Stimulated activated CD4-positive, alpha-beta T cell treated with anti-CD3 and anti-CD28 coated beads, Interleukin-4, amount 100 ng/mL, for 24 hours (primary cell): Measurements from ENCODE around the gene INKA1.
"Not testable (repeated sequence)": the region's sequence is repeated elsewhere in the genome, so short reads cannot be mapped to it uniquely, and the experiment has no call there.

Experiments
- DNase-seq: peaks from one replicate; pipeline ENCODE4 v3.0.0-alpha.2; 2020

INKA1 gene

DNA sequence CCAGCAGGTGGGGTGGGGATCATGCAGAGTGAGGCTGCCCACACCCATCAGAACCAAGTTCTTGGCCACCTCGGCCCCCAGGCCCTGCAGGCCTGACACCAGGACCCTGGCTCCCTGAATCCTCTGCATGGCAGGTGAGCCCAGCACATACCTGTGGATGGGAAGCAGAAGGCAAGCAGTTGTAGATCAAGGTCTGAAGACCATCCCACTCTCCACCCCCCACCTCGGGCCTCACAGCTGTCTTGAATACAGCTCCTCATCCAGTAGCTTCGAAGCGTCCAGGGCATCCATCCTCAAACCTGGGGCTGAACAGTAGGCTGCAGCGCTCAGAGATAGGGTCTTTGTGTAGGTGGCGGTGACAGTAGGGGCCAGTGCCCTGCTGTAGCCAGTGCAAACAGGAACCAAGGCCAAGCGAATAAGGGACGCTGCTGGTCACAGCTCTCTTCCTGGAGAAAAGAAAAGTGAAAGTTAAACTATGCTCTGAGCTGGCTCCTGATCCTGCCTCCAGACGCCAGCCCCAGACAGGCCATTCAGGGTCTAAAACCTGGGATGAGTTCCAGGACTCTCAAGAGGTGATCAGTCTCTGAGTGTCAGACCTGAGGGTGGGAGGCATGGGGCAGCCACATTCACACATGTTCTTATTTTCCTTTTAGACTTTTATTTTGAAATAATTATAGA is 10.6 kb downstream of the INKA1 start, which contains the start of gene UBA7:
Gene UBA7, minus strand, starts transcription at position 457 of the 678 bp plus-strand sequence. Its CDS starts 166 bp downstream, at position 291.
- peak; percentile 33 for DNase-seq

DNA sequence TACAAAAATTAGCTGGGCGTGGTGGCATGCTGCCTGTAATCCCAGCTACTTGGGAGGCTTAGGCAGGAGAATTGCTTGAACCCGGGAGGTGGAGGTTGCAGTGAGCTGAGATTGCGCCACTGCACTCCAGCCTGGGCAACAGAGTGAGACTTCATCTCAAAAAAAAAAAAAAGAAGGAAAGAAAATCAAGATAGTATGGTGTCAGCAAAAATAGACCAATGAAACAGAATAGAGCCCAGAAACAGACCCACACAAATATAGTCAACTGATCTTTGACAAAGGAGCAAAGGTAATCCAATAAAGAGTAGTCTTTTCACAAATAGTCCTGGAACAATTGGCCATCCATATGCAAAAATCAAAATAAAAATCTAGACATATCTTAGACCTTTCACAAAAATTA is 20.1 kb downstream of the INKA1 start:
- DNase-seq, result not testable (repeated sequence)

DNA sequence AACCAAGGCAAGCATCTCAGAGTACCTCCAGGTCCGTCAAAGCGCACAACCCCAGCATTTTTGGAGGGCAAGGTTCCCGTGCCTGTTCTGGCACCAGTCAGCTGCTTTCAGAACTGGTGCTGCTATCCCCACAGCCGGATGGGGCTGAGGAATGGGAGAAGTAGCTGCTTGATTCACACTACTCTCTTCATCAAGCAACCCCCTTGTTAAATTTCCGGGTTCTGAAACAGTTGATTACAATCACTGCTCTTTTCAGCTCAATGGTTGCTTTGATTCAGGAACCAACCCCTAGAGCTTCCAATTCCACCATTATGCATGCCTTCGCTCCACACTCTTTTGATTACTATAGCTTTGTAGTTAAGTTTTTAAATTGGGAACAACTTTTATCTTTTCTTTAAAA is 23.0 kb downstream of the INKA1 start:
- DNase-seq, result no peak

DNA sequence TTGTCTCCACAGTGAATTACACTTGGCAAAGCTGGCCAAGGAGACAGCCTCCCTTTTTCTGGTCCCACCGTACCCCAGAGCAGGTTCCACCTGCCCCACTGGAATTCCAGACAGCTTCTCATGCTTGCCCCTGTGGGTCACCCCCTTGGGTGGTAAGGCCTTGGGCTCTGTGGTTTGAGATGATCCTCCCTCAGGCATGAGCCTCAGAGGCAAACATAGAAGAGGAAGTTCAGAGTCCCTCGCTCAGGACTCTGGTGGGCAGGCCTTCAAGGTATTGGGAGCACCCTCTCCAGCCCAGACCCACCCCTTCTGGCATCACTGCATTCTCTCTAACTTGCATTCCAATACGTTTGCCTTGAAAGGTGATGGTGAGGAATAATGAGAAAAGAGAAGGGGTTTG is 28.3 kb downstream of the INKA1 start:
- no peak for DNase-seq

DNA sequence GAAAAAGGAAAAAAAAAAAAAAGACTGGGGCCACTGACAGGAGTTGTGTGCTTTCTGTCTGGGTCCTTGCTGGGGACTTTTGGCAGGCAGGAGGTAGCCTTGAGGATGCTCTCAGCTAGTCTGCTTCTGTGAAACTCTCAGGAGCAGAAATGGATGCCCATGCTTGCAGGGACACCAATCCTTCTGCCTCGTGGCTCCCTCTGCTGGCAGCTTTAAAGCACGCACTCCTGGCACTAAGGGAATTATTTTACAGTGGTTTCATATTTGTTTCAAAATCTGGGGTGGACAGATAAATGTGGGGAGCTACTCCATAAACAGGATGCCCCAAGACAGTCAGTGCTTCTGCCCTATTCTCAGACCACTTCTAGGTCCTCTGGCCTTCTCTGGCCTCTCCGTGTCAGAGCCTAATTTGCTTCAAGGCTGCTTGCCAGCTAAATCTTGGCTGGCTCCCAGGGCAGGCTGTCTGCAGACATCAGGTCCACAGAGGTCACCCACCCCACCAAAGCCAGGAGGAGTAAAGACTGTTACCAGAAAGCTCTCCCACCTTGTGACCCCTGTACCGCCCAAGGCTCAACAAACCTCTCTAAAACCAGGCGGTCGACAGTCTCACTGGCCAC is 36.2 kb downstream of the INKA1 start:
- peak; percentile 82 for DNase-seq

DNA sequence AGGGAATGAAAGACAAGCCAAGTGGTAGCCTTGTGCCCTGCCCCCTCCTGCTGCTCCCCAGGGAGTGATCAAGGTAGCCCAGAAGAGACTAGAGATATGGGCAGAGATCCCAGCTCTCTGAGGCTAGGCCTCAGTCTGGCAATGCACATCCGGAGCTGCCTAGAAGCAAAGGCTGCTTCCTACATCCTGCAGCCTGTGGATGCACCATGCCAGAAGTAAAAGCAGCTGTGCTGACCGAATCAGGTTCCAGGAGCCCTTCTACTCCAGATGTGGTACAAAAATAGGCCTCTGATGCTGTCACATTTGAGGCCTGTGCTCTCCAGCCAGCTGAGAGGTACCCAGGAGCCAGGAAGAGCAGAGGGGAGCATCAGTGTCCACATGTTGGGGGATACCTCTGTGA is 37.3 kb downstream of the INKA1 start:
- DNase-seq, result no peak

DNA sequence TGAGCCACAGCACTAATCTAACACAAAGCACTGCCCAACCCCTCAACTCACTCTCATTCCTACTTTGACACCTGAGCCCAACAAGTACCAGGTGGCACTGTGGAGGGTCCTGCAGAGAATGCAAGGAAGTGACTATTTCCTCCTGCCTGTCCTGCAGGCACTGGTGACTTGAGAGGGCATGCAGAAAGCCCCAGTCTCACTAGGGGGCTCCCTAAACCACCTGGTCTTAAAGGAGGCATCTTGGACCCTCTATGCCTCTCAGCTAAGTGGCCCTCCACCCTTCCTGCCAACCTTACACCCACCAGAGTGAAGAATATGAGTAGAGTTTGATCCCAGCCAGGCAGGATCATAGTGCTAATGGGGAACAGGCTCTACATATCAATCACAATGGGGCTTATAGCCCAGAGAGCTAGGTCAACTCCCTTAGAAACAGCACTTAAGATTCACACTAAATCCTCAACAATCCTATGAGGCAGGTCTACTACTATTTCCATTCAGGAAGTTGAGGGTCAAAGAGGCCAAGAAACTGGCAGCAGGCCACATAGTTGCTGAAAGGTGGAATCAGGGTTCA is 38.1 kb downstream of the INKA1 start:
- no peak for DNase-seq

DNA sequence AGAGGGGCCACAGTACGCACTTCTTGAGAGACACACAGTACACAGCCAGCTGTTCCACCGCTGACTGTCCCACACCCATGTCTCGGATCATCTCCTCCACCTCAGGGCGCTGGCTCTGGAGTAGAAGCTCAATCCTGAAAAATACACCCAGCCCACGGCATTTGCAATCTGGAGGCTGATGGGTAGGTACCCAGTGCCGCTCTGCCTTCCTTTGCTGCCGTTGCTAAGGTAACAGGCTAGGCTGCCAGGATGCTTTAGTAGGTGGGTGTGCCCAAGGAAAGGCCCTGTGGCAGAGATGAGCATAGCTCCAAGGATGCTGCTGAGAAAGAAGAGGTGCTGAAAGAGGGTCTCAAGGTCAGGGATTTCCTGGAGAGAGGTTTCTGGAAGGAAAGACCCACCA is 38.7 kb downstream of the INKA1 start:
- no peak for DNase-seq

DNA sequence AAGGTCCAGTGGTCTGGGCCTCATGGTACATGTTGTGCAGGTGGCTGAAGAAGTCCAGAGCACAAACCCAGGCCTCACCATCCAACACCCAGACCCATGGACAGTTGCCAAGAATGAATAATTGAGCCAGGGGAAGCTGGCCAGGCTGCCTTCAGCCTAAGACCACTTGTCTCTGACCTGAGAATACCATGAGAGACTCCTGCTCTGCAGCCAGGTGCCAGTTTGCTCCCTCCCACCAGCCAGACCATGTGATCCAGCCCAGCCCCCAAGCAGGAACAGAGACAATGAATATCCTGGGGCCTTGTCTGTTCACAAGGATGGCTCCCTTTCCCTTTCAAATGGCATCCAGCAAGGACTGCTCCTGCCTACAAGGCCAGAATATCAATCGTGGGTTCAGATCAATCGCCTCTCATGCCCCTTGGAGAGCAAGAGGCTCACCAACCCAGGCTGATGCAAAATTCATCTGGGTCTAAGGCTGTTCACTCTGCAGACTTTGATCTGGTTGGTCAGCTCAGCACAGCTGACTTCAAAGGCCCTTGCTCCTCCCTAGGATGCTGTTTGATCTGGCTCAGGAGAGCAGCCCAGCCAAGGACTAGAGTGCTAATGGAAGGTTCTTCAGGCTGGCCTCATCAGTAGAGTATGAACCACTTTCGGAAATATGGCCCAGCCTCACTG is 39.9 kb downstream of the INKA1 start:
- DNase-seq, result no peak

DNA sequence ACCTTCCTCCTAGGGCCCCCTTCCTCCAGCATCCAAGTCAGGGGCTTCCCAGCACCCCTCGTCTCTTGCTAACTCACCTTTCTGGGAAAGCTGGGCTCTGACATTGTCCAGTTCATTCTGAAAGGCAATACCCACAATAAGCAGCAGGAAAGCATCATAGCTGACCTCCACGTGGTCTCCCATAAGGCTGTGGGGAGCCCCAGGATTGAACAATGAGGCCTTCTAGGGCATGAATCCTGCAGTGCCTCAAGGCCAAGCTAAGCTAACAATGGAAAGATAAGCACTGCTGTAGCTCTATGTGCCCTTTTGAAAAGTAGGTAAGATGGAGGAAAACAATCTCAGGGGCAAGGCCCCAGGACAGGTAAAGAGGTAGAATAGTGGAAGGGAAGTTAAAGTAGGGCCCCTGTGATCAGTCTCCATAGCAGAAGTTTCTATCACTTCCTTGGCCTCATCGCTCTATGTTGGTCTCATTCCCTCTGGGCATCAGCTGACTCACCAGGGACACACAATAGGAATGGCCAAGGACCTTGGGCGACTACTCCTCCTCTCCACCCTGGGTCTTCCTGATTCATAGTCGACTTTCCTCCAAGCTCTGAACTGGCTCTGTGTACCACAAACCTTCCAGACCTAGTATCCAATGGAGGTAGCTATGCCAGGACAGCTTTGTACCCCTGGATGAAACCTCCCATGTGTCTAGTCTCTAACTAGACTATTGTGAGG is 41.6 kb downstream of the INKA1 start:
- no peak for DNase-seq

DNA sequence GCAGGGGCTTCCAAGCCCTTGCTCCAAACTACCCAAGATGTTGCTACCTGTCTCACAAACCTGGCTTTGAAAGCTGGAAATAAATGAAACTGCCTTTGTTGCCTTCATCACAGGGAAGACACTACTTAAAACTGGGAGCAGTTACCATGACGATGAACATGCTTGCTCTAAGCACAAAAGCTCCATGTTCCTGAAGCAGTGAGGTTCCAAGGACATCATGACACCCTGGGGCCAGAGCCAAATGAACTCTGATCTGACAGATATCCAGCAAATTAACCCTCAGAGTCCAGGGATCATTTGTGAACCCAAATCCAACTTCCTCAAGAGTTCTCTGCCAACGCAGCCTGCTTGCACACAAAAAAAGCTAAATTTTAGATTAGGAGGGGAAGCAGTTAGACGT is 42.6 kb downstream of the INKA1 start:
- DNase-seq, result no peak
